ENCODE measurements around the gene AFF1. TPM values are rescaled to one million over a fixed set of nuclear protein-coding genes. Genes with fewer than 3 reads are reported as not detected.
A peak's percentile ranks its signal among the peaks of the same experiment; 100 is the strongest.

Gene AFF1
- total RNA-seq, 3 donors from 2014 or later, result 20.0 to 35.5 (median 26.5) TPM

GRCh38 chr4:86935566-86935852 lies 698 bp downstream of the AFF1 start:
- DNase-seq (no peak), ATAC-seq (peak in 1 of 2 donors; percentile 11)
- H3K4me1 Mint-ChIP-seq (ENCODE audit: low read depth), result peaks cover 53% of the 10 kb centered on the region
- H3K4me3 Mint-ChIP-seq, result peak overlapping the region; percentile 83
- no peaks in the 10 kb centered on the region for H3K9me3 Mint-ChIP-seq
- H3K36me3 Mint-ChIP-seq (ENCODE audit: insufficient read depth), result no peaks in the 10 kb centered on the region
- H3K27me3 Mint-ChIP-seq (ENCODE audit: low read depth), result no peaks in the 10 kb centered on the region

- ATAC-seq (peak; percentile 51 to 55), DNase-seq (peak; percentile 76)
- Mint-ChIP-seq H3K4me3 (peak overlapping the region; percentile 83), H3K4me1 (ENCODE audit: low read depth) (peaks cover 57% of the 10 kb centered on the region), H3K36me3 (ENCODE audit: insufficient read depth) (no peaks in the 10 kb centered on the region), H3K27me3 (ENCODE audit: low read depth) (no peaks in the 10 kb centered on the region), H3K9me3 (no peaks in the 10 kb centered on the region)
Observed at GRCh38 chr4:86935853-86936733, 1.3 kb downstream of the AFF1 start.

GRCh38 chr4:86938771-86939520 lies 4.1 kb downstream of the AFF1 start:
- no peak for ATAC-seq
- H3K9me3 Mint-ChIP-seq, result no peaks in the 10 kb centered on the region
- H3K4me3 Mint-ChIP-seq, result peak overlapping the region; percentile 19
- no peaks in the 10 kb centered on the region for H3K27me3 Mint-ChIP-seq (ENCODE audit: low read depth)
- DNase-seq, result no peak
- peaks cover 64% of the 10 kb centered on the region for H3K4me1 Mint-ChIP-seq (ENCODE audit: low read depth)
- no peaks in the 10 kb centered on the region for H3K36me3 Mint-ChIP-seq (ENCODE audit: insufficient read depth)

- peaks cover 2% of the 10 kb centered on the region for H3K36me3 Mint-ChIP-seq (ENCODE audit: insufficient read depth)
- peaks cover 66% of the 10 kb centered on the region for H3K4me1 Mint-ChIP-seq (ENCODE audit: low read depth)
- H3K9me3 Mint-ChIP-seq, result no peaks in the 10 kb centered on the region
- DNase-seq (no peak), ATAC-seq (peak; percentile 15 to 16)
- peak overlapping the region; percentile 11 for H3K4me3 Mint-ChIP-seq
- H3K27me3 Mint-ChIP-seq (ENCODE audit: low read depth), result no peaks in the 10 kb centered on the region
Observed at GRCh38 chr4:86939729-86940575, 5.1 kb downstream of the AFF1 start.

DNA sequence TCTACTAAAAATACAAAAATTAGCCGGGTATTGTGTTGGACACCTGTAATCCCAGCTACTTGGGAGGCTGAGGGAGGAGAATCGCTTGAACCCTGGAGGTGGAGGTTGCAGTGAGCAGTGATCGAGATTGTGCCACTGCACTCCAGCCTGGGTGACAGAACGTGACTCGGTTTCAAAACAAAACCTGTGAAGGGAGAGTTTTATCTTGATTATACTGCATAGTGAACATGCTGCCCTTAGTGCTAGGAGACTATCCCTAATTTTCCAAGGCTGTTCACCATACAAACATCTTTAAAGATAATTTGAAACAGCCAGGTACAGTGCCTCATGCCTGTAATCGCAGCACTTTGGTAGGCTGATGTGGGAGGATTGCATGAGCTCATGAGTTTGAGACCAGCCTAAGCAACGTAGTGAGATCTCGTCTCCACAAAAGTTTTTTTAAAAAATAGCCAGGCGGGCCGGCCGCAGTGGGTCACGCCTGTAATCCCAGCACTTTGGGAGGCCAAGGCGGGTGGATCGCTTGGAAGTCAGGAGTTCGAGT lies 6.2 kb downstream of the AFF1 start:
- ATAC-seq (no peak), DNase-seq (no peak)
- H3K4me3 Mint-ChIP-seq, result no peak overlapping the region
- H3K36me3 Mint-ChIP-seq (ENCODE audit: insufficient read depth), result peaks cover 2% of the 10 kb centered on the region
- peaks cover 67% of the 10 kb centered on the region for H3K4me1 Mint-ChIP-seq (ENCODE audit: low read depth)
- H3K27me3 Mint-ChIP-seq (ENCODE audit: low read depth), result no peaks in the 10 kb centered on the region
- no peaks in the 10 kb centered on the region for H3K9me3 Mint-ChIP-seq

DNA sequence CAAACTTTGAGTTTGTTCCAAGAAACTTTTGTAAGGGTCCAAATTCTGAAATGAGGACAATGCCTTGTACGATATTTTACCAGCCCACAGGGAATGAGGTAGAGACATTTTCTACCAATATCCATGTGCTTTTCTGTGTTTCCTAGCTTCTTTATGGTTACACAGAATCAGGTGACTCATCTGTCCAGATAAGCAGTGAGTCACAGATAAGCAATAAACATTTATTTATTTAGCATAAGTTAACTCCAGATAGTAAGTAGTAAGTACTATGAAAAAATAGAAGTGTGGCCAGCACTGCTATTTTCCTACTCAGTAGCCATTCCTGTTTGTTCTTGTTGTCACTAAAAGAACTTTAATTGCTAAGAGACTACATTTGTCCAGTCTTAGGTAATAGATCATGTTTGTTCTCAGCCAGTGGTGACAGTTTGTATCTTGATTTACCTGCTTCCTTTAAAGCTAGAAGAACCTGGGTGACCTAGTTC lies 7.4 kb downstream of the AFF1 start:
- Mint-ChIP-seq H3K36me3 (ENCODE audit: insufficient read depth) (peaks cover 2% of the 10 kb centered on the region), H3K4me3 (no peak overlapping the region), H3K4me1 (ENCODE audit: low read depth) (peaks cover 63% of the 10 kb centered on the region), H3K9me3 (no peaks in the 10 kb centered on the region), H3K27me3 (ENCODE audit: low read depth) (no peaks in the 10 kb centered on the region)
- ATAC-seq, result no peak
- DNase-seq, result no peak

DNA sequence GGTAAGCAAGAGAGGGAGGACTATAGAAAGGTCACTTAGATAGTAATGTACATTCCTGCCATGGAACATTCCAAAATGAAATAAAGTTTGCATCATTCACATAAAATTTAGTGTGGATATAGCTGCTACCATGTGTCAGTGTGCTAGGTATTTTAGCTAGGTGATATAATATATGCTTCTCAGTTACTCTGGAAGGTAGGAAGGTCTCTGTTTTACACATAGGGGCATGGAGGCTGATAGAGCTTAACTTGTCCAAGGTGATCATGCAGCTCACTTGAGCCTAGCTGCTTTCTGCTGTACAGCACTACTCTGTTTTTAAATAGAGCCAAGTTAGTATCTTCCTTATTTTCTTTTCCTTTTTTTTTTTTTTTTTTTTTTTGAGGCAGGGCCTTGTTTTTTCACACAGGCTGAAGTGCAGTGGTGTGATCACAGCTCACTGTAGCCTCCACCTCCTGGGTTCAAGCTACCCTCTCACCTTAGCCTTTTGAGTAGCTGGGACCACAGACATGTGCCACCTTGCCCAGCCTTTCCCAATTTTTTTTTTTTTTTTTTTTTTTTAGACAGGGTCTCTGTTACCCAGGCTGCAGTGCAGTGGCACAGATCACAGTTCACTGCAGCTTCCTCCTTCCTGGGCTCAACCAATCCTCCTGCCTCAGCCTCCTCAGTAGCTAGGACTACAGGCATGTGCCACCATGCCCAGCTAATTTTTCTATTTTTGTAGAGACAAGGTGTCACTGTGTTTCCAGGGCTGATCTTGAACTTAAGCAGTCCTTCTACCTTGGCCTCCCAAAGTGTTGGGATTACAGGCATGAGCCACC lies 10.4 kb downstream of the AFF1 start:
- Mint-ChIP-seq H3K4me3 (no peak overlapping the region), H3K9me3 (no peaks in the 10 kb centered on the region), H3K27me3 (ENCODE audit: low read depth) (no peaks in the 10 kb centered on the region), H3K4me1 (ENCODE audit: low read depth) (peaks cover 53% of the 10 kb centered on the region), H3K36me3 (ENCODE audit: insufficient read depth) (peaks cover 8% of the 10 kb centered on the region)
- no peak for ATAC-seq
- no peak for DNase-seq

GRCh38 chr4:86946868-86947500 lies 12.2 kb downstream of the AFF1 start:
- H3K4me3 Mint-ChIP-seq, result no peak overlapping the region
- H3K9me3 Mint-ChIP-seq, result no peaks in the 10 kb centered on the region
- no peaks in the 10 kb centered on the region for H3K27me3 Mint-ChIP-seq (ENCODE audit: low read depth)
- H3K4me1 Mint-ChIP-seq (ENCODE audit: low read depth), result peaks cover 45% of the 10 kb centered on the region
- H3K36me3 Mint-ChIP-seq (ENCODE audit: insufficient read depth), result peaks cover 18% of the 10 kb centered on the region
- no peak for DNase-seq
- no peak for ATAC-seq

- H3K4me1 Mint-ChIP-seq (ENCODE audit: low read depth), result peaks cover 40% of the 10 kb centered on the region
- no peak for DNase-seq
- no peak overlapping the region for H3K4me3 Mint-ChIP-seq
- H3K9me3 Mint-ChIP-seq, result no peaks in the 10 kb centered on the region
- no peaks in the 10 kb centered on the region for H3K27me3 Mint-ChIP-seq (ENCODE audit: low read depth)
- no peak for ATAC-seq
- peaks cover 18% of the 10 kb centered on the region for H3K36me3 Mint-ChIP-seq (ENCODE audit: insufficient read depth)
Observed at GRCh38 chr4:86947501-86948120, 12.8 kb downstream of the AFF1 start.

- Mint-ChIP-seq H3K4me1 (ENCODE audit: low read depth) (peaks cover 36% of the 10 kb centered on the region), H3K4me3 (no peak overlapping the region), H3K36me3 (ENCODE audit: insufficient read depth) (peaks cover 19% of the 10 kb centered on the region), H3K9me3 (no peaks in the 10 kb centered on the region), H3K27me3 (ENCODE audit: low read depth) (no peaks in the 10 kb centered on the region)
- ATAC-seq (no peak), DNase-seq (no peak)
Observed at GRCh38 chr4:86948276-86948675, 13.5 kb downstream of the AFF1 start.

GRCh38 chr4:86950831-86951525 lies 16.2 kb downstream of the AFF1 start:
- Mint-ChIP-seq H3K36me3 (ENCODE audit: insufficient read depth) (peaks cover 23% of the 10 kb centered on the region), H3K4me3 (no peak overlapping the region), H3K27me3 (ENCODE audit: low read depth) (no peaks in the 10 kb centered on the region), H3K9me3 (no peaks in the 10 kb centered on the region), H3K4me1 (ENCODE audit: low read depth) (peaks cover 33% of the 10 kb centered on the region)
- DNase-seq (no peak), ATAC-seq (no peak)

- Mint-ChIP-seq H3K9me3 (no peaks in the 10 kb centered on the region), H3K27me3 (ENCODE audit: low read depth) (no peaks in the 10 kb centered on the region), H3K4me3 (no peak overlapping the region), H3K36me3 (ENCODE audit: insufficient read depth) (peaks cover 28% of the 10 kb centered on the region), H3K4me1 (ENCODE audit: low read depth) (peaks cover 42% of the 10 kb centered on the region)
- ATAC-seq, result peak; percentile 57 to 63
- no peak for DNase-seq
Observed at GRCh38 chr4:86955888-86956451, 21.2 kb downstream of the AFF1 start.
